Hepatocyte (in vitro differentiated cells): ENCODE measurements around the gene CFAP410. TPM values are rescaled to one million over a fixed set of nuclear protein-coding genes. Genes with fewer than 3 reads are reported as not detected.
"Not testable (repeated sequence)": the region's sequence is repeated elsewhere in the genome, so short reads cannot be mapped to it uniquely, and the experiment has no call there.

Experiments
- DNase-seq: peaks from one replicate; pipeline ENCODE4 v3.0.0-alpha.2; 2016; ENCODE audit warnings: low spot score
- H2AFZ ChIP-seq: fragments of 200-600 bp; sonication (generic); 2 replicates; pipeline ENCODE4 v1.6.0; 2016; ENCODE audit warnings: antibody characterized with exemption, mild to moderate bottlenecking
- H3K27ac ChIP-seq: fragments of 200-600 bp; sonication (generic); 2 replicates; pipeline ENCODE4 v1.5.1; 2016; ENCODE audit warnings: mild to moderate bottlenecking
- H3K27me3 ChIP-seq: fragments of 200-600 bp; sonication (generic); 2 replicates; pipeline ENCODE4 v1.6.1; 2016
- H3K36me3 ChIP-seq: fragments of 200-600 bp; sonication (generic); replicated peaks from 2 replicates; pipeline ENCODE4 v1.5.1; 2016; ENCODE audit warnings: low read depth; ENCODE audit not compliant: insufficient read depth
- H3K4me1 ChIP-seq: fragments of 200-600 bp; sonication (generic); 2 replicates; pipeline ENCODE4 v1.5.1; 2016; ENCODE audit warnings: mild to moderate bottlenecking, moderate library complexity; ENCODE audit not compliant: insufficient read depth
- H3K4me2 ChIP-seq: fragments of 200-600 bp; sonication (generic); 2 replicates; pipeline ENCODE4 v1.6.0; 2016
- H3K4me3 ChIP-seq: fragments of 200-600 bp; sonication (generic); 2 replicates; pipeline ENCODE4 v1.5.1; 2016; ENCODE audit warnings: mild to moderate bottlenecking
- H3K79me2 ChIP-seq: fragments of 200-600 bp; sonication (generic); 2 replicates; pipeline ENCODE4 v1.6.0; 2017; ENCODE audit warnings: mild to moderate bottlenecking
- H3K9me2 ChIP-seq: fragments of 200-600 bp; sonication (generic); replicated peaks from 2 replicates; pipeline ENCODE4 v1.6.0; 2017; ENCODE audit warnings: mild to moderate bottlenecking; ENCODE audit not compliant: insufficient read depth
- H3K9me3 ChIP-seq: fragments of 200-600 bp; sonication (generic); 2 replicates; pipeline ENCODE4 v1.5.1; 2016; ENCODE audit warnings: low read depth, mild to moderate bottlenecking
- H4K20me1 ChIP-seq: fragments of 200-600 bp; sonication (generic); 2 replicates; pipeline ENCODE4 v1.6.0; 2016; ENCODE audit warnings: mild to moderate bottlenecking; ENCODE audit not compliant: insufficient read depth, poor library complexity, severe bottlenecking
- EZH2 ChIP-seq: fragments of 200-600 bp; sonication (generic); IDR thresholded peaks from 2 replicates; pipeline ENCODE4 v1.6.1; 2016; ENCODE audit warnings: antibody characterized with exemption, mild to moderate bottlenecking, borderline replicate concordance
- EZH2phosphoT487 ChIP-seq: fragments of 200-600 bp; sonication (generic); IDR thresholded peaks from one replicate; pipeline ENCODE4 v1.6.1; 2018; ENCODE audit warnings: antibody characterized with exemption, mild to moderate bottlenecking, low read depth, moderate library complexity; ENCODE audit not compliant: unreplicated experiment, severe bottlenecking
- WGBS: methylation state at CpG from one replicate; pipeline ENCODE4 v1.1.6; 2016; ENCODE audit warnings: low lambda C conversion rate; ENCODE audit errors: missing lambda C conversion rate; 5-methylcytosine and 5-hydroxymethylcytosine counted together
- polyA plus RNA-seq: library from polyadenylated mRNA; unstranded; fragments of >200 nt; fragmentation: Nextera tagmentation; extraction: Ambion mirVana; gene quantifications from 2 replicates; pipeline ENCODE4 v1.2.1, GENCODE V29; 2016
- total RNA-seq: library from RNA; depleted of rRNA; stranded (reverse); fragments of >200 nt; gene quantifications from 2 replicates; pipeline ENCODE4 v1.2.3, GENCODE V29; 2014
- TF ChIP-seq, protein P1 (sequence below): fragments of 200-600 bp; sonication (generic); IDR thresholded peaks from 2 replicates; pipeline ENCODE4 v1.5.1; 2016; ENCODE audit warnings: antibody characterized with exemption, mild to moderate bottlenecking; ENCODE audit not compliant: poor library complexity

CFAP410 gene
- total and polyA plus RNA-seq, 2 experiments from 2014 or later = 17.1 to 33.6 TPM

DNA sequence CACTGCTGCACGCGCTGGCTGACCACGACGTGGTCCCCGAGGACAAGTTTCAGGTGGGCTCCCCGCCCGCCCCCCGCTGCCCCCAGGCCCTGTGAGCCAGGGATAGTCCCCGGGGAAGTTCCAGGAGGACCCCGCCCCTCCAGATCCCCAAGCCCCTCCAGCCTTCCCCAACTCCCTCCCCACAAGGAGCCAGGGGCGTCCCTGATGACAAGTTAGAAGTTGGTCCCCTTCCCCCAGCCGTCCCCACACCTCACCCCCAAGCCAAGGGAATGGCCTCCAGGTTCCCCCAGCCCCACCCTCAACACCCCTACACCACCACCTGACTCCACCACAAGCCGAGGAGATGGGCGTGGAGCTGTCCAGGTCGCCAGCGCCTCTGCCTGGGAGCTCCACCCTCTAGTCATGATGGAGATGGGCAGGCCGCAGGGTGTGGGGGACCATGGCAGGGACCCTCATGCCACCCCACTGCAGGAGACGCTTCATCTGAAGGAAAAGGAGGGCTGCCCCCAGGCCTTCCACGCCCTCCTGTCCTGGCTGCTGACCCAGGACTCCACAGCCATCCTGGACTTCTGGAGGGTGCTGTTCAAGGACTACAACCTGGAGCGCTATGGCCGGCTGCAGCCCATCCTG is 53.0 kb downstream of the CFAP410 start:
- WGBS = 74% methylated on average over 19 of the region's 21 CpGs
- H3K9me2 ChIP-seq = no peaks in the 10 kb centered on the region

DNA sequence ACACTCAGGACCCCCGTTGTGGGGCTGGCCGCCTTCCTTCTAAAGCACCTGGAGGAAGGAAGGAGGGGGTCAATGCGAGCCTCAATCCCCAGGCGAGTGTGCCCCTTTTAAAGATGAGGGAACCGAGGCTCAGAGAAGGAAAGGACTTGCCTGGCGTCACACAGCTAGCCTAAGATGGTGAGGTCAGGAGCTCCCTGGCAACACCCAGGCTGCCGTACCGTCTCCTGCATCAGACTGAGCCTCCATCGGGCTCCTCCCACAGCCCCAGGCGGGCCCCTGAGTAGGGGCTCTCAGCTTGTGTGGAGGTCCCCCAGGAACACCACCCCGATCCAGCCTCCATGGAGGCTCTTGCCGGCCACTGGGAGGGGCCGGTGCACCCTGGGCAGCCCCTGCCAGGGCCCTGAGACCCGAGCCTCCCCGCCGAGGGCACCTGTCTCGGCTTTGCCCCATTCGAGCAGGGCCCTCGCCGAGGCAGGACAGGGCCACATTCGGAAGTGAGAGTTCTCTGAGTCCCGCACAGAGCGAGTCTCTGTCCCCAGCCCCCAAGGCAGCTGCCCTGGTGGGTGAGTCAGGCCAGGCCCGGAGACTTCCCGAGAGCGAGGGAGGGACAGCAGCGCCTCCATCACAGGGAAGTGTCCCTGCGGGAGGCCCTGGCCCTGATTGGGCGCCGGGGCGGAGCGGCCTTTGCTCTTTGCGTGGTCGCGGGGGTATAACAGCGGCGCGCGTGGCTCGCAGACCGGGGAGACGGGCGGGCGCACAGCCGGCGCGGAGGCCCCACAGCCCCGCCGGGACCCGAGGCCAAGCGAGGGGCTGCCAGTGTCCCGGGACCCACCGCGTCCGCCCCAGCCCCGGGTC is 53.8 kb downstream of the CFAP410 start, which contains the start of gene AIRE:
Gene AIRE (plus strand): TSS at position 739 of the 855 bp plus-strand sequence. CDS start 131 bp downstream, outside the sequence.
- Histone ChIP-seq H3K9me2 (no peaks in the 10 kb centered on the region), H2AFZ (no peak within 1 kb of the TSS), H3K27me3 (no peaks in the 10 kb centered on the region), H3K79me2 (no peaks in the 10 kb centered on the region), H3K27ac (no peak within 1 kb of the TSS), H3K9me3 (no peaks in the 10 kb centered on the region), H3K4me1 (peaks cover 6% of the 10 kb centered on the region), H3K4me2 (peak within 1 kb of the TSS; percentile 64), H3K4me3 (no peak within 1 kb of the TSS), H3K36me3 (no peaks in the 10 kb centered on the region), H4K20me1 (no peaks in the 10 kb centered on the region)
- no peak for TF ChIP-seq EZH2
- TF ChIP-seq EZH2phosphoT487 = no peak
- TF ChIP-seq, protein P1, sequence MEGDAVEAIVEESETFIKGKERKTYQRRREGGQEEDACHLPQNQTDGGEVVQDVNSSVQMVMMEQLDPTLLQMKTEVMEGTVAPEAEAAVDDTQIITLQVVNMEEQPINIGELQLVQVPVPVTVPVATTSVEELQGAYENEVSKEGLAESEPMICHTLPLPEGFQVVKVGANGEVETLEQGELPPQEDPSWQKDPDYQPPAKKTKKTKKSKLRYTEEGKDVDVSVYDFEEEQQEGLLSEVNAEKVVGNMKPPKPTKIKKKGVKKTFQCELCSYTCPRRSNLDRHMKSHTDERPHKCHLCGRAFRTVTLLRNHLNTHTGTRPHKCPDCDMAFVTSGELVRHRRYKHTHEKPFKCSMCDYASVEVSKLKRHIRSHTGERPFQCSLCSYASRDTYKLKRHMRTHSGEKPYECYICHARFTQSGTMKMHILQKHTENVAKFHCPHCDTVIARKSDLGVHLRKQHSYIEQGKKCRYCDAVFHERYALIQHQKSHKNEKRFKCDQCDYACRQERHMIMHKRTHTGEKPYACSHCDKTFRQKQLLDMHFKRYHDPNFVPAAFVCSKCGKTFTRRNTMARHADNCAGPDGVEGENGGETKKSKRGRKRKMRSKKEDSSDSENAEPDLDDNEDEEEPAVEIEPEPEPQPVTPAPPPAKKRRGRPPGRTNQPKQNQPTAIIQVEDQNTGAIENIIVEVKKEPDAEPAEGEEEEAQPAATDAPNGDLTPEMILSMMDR = no peak
- 53% methylated on average over 55 of the region's 56 CpGs for WGBS
- peak; percentile 57 for DNase-seq

More for the DNA sequence above, 53.0 kb downstream of the CFAP410 start:
- Histone ChIP-seq H3K4me2 (peak overlapping the region; percentile 64), H3K4me3 (no peak overlapping the region), H3K36me3 (no peaks in the 10 kb centered on the region), H3K27ac (no peak overlapping the region), H3K9me3 (no peaks in the 10 kb centered on the region), H4K20me1 (no peaks in the 10 kb centered on the region), H2AFZ (no peak overlapping the region), H3K4me1 (peaks cover 6% of the 10 kb centered on the region), H3K27me3 (no peaks in the 10 kb centered on the region), H3K79me2 (no peaks in the 10 kb centered on the region)
- DNase-seq = no peak
- TF ChIP-seq, protein P1 = no peak
- TF ChIP-seq EZH2 = no peak
- TF ChIP-seq EZH2phosphoT487 = no peak

DNA sequence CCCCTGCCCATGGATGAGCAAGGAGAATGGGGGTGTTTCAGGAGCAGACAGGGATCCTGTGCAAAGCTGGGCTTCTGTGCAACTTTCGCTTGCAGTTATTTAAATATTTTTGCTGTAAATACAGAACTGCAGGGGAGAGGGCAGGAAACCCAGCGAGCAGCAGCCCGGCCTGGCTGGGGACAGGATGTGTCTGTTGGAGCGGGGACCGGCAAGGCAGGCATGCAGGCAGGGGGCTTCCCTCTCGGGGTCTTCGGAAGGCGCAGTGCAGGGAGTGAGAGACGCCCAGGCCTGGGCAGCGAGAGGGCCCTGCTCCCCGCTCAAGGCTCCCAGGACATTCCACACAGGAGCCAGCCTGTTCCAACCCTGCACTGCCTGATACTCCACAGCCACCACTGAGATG is 55.2 kb downstream of the CFAP410 start:
- 71% methylated on average over 11 of the region's 11 CpGs for WGBS
- DNase-seq = no peak

DNA sequence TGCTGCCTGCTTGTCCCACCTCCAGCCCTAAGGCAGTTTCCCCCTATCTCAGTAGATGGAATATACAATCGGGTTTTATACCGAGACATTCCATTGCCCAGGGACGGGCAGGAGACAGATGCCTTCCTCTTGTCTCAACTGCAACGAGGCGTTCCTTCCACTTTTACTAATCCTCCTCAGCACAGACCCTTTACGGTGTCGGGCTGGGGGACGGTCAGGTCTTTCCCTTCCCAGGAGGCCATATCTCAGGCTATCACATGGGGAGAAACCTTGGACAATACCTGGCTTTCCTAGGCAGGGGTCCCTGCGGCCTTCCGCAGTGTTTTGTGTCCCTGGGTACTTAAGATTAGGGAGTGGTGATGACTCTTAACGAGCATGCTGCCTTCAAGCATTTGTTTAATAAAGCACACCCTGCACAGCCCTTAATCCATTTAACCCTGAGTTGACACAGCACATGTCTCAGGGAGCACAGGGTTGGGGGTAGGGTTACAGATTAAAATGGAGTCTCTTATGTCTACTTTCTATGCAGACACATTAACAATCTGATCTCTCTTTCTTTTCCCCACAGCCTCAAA is 55.9 kb downstream of the CFAP410 start:
- 29% methylated on average over 11 of the region's 11 CpGs for WGBS
- H3K4me2 ChIP-seq, H3K4me3 ChIP-seq: not testable (repeated sequence)

More for the DNA sequence above, 55.2 kb downstream of the CFAP410 start:
- H2AFZ ChIP-seq = no peak overlapping the region
- no peak overlapping the region for H3K27ac ChIP-seq
- no peak overlapping the region for H3K4me2 ChIP-seq
- H3K9me3 ChIP-seq = no peaks in the 10 kb centered on the region
- no peak overlapping the region for H3K4me3 ChIP-seq
- no peak for TF ChIP-seq EZH2phosphoT487
- TF ChIP-seq, protein P1 = no peak
- no peak for TF ChIP-seq EZH2
- H3K9me2 ChIP-seq = no peaks in the 10 kb centered on the region
- peaks cover 6% of the 10 kb centered on the region for H3K4me1 ChIP-seq
- H3K27me3 ChIP-seq = no peaks in the 10 kb centered on the region
- no peaks in the 10 kb centered on the region for H3K36me3 ChIP-seq
- H4K20me1 ChIP-seq = no peaks in the 10 kb centered on the region
- no peaks in the 10 kb centered on the region for H3K79me2 ChIP-seq

More for the DNA sequence above, 55.9 kb downstream of the CFAP410 start:
- H4K20me1 ChIP-seq, DNase-seq, H2AFZ ChIP-seq, H3K9me2 ChIP-seq, H3K79me2 ChIP-seq, H3K36me3 ChIP-seq, H3K27me3 ChIP-seq, H3K9me3 ChIP-seq, H3K27ac ChIP-seq, H3K4me1 ChIP-seq: not testable (repeated sequence)
